ENCODE measurements around the gene AFF3.
"Not testable (repeated sequence)": the region's sequence is repeated elsewhere in the genome, so short reads cannot be mapped to it uniquely, and the experiment has no call there.

The AFF3 gene

GRCh38 chr2:100145893-100146656 is 3.7 kb upstream of the AFF3 start:
- no peak for DNase-seq

GRCh38 chr2:100143286-100143685 is 896 bp upstream of the AFF3 start:
- no peak for DNase-seq

GRCh38 chr2:100141906-100142305 is 484 bp downstream of the AFF3 start:
- DNase-seq, result no peak

GRCh38 chr2:100140582-100140981 is 1.8 kb downstream of the AFF3 start:
- DNase-seq, result no peak

- DNase-seq, result no peak
These were observed 4.4 kb downstream of the AFF3 start for GRCh38 chr2:100137866-100138570.

GRCh38 chr2:100137318-100137717 is 5.1 kb downstream of the AFF3 start:
- no peak for DNase-seq

- DNase-seq, result no peak
These were observed 6.1 kb downstream of the AFF3 start for GRCh38 chr2:100136310-100136709.

- DNase-seq, result no peak
These were observed 7.0 kb downstream of the AFF3 start for GRCh38 chr2:100135415-100135814.

- no peak for DNase-seq
These were observed 11.6 kb downstream of the AFF3 start for GRCh38 chr2:100130595-100131391.

- DNase-seq, result no peak
These were observed 15.4 kb downstream of the AFF3 start for GRCh38 chr2:100126897-100127401.

GRCh38 chr2:100126201-100126600 is 16.2 kb downstream of the AFF3 start:
- DNase-seq, result no peak

GRCh38 chr2:100125626-100126025 is 16.8 kb downstream of the AFF3 start:
- no peak for DNase-seq

GRCh38 chr2:100124761-100125160 is 17.6 kb downstream of the AFF3 start:
- no peak for DNase-seq

- no peak for DNase-seq
These were observed 21.2 kb downstream of the AFF3 start for GRCh38 chr2:100121124-100121718.

GRCh38 chr2:100119235-100119634 is 23.2 kb downstream of the AFF3 start:
- DNase-seq, result no peak

GRCh38 chr2:100113990-100114433 is 28.4 kb downstream of the AFF3 start:
- no peak for DNase-seq

- DNase-seq, result no peak
These were observed 31.8 kb downstream of the AFF3 start for GRCh38 chr2:100110614-100111000.

GRCh38 chr2:100109986-100110613 is 32.3 kb downstream of the AFF3 start:
- no peak for DNase-seq

GRCh38 chr2:100108648-100109020 is 33.8 kb downstream of the AFF3 start:
- DNase-seq, result not testable (repeated sequence)

- no peak for DNase-seq
These were observed 34.3 kb downstream of the AFF3 start for GRCh38 chr2:100107906-100108647.

GRCh38 chr2:100107440-100107839 is 35.0 kb downstream of the AFF3 start:
- no peak for DNase-seq

GRCh38 chr2:100106460-100106859 is 35.9 kb downstream of the AFF3 start:
- DNase-seq, result no peak
